A673 (cell line): Measurements from ENCODE around the gene NDC1. TPM values are rescaled to one million over a fixed set of nuclear protein-coding genes. Genes with fewer than 3 reads are reported as not detected.

Source experiments
- BruUV-seq: library from RNA; stranded (reverse); fragments of 400-500 nt; replicated peaks from 2 replicates; lab custom pipeline; 2021; lab: Mats Ljungman, UMichigan
- CTCF ChIA-PET: fragments of 300-600 bp; sonication (Branson Sonifier 250); formaldehyde crosslinking; loops from one replicate; lab custom pipeline; 2022; ENCODE audit warnings: antibody characterized with exemption; lab: Charles Lee
- POLR2A ChIA-PET: fragments of 300-600 bp; sonication (Branson Sonifier 250); formaldehyde crosslinking; loops from one replicate; lab custom pipeline; 2022; ENCODE audit warnings: antibody characterized with exemption; ENCODE audit not compliant: low non-redundant PET; lab: Charles Lee
- DNase-seq: peaks from one replicate; pipeline ENCODE4 v3.0.0-alpha.2; 2015; ENCODE audit warnings: low spot score
- H3K27ac ChIP-seq: fragments of 200-600 bp; sonication (generic); 2 replicates; pipeline ENCODE4 v1.5.1; 2016; ENCODE audit warnings: mixed run types, low read depth, mild to moderate bottlenecking, mixed read lengths, antibody characterized with exemption, low read length; ENCODE audit not compliant: poor library complexity, severe bottlenecking
- H3K27me3 ChIP-seq: fragments of 200-600 bp; sonication (generic); replicated peaks from 2 replicates; pipeline ENCODE4 v1.6.1; 2017; ENCODE audit warnings: mixed run types, low read depth, mild to moderate bottlenecking, mixed read lengths, antibody characterized with exemption, low read length; ENCODE audit not compliant: insufficient read depth, poor library complexity
- H3K36me3 ChIP-seq: fragments of 200-600 bp; sonication (generic); 2 replicates; pipeline ENCODE4 v1.6.1; 2016; ENCODE audit warnings: mixed run types, mild to moderate bottlenecking, mixed read lengths, antibody characterized with exemption, low read length; ENCODE audit not compliant: insufficient read depth, poor library complexity, severe bottlenecking
- H3K4me1 ChIP-seq: fragments of 200-600 bp; sonication (generic); 2 replicates; pipeline ENCODE4 v1.6.1; 2017; ENCODE audit warnings: mixed run types, mild to moderate bottlenecking, mixed read lengths, antibody characterized with exemption, low read length; ENCODE audit not compliant: insufficient read depth, poor library complexity, severe bottlenecking
- H3K4me3 ChIP-seq: fragments of 200-600 bp; sonication (generic); 2 replicates; pipeline ENCODE4 v1.5.1; 2016; ENCODE audit warnings: low read depth, mixed run types, mild to moderate bottlenecking, mixed read lengths, low read length; ENCODE audit not compliant: poor library complexity, severe bottlenecking
- H3K9me3 ChIP-seq: fragments of 200-600 bp; sonication (generic); 2 replicates; pipeline ENCODE4 v1.6.1; 2016; ENCODE audit warnings: mixed run types, low read depth, mild to moderate bottlenecking, mixed read lengths, antibody characterized with exemption, low read length; ENCODE audit not compliant: poor library complexity, severe bottlenecking
- EZH2 ChIP-seq: fragments of 200-600 bp; sonication (generic); IDR thresholded peaks from 2 replicates; pipeline ENCODE4 v1.6.1; 2017; ENCODE audit warnings: borderline replicate concordance, low read depth, mild to moderate bottlenecking, mixed read lengths, antibody characterized with exemption, low read length; ENCODE audit not compliant: poor library complexity, severe bottlenecking
- intact Hi-C: fragments of 100-400 bp; cut with micrococcal nuclease; formaldehyde crosslinking; loops from one replicate; pipeline ENCODE4 v1.10.0; 2022; ENCODE audit not compliant: unreplicated experiment
- total RNA-seq: library from RNA; stranded (reverse); gene quantifications from 2 replicates; pipeline ENCODE4 v1.2.3, GENCODE V29; 2021
- TF ChIP-seq, protein P1 (sequence below): fragments of 300-800, 200-600 bp; sonication (generic); conservative IDR thresholded peaks from 2 replicates; pipeline ENCODE4 v1.5.1; 2017; ENCODE audit warnings: low read depth, mild to moderate bottlenecking, antibody characterized with exemption, low read length, moderate library complexity, mixed read lengths

Gene NDC1
- total RNA-seq, 1 experiment from 2014 or later = 26.6 TPM

- ChIA-PET CTCF (no interaction called here), POLR2A (no interaction called here)
- Histone ChIP-seq H3K36me3 (peaks cover 16% of the 10 kb centered on the region), H3K27ac (no peak overlapping the region), H3K9me3 (no peaks in the 10 kb centered on the region), H3K4me1 (no peaks in the 10 kb centered on the region), H3K27me3 (no peaks in the 10 kb centered on the region), H3K4me3 (no peak overlapping the region)
- intact Hi-C loops = no loop called here
- BruUV-seq = no TSS peak
- TF ChIP-seq, protein P1, sequence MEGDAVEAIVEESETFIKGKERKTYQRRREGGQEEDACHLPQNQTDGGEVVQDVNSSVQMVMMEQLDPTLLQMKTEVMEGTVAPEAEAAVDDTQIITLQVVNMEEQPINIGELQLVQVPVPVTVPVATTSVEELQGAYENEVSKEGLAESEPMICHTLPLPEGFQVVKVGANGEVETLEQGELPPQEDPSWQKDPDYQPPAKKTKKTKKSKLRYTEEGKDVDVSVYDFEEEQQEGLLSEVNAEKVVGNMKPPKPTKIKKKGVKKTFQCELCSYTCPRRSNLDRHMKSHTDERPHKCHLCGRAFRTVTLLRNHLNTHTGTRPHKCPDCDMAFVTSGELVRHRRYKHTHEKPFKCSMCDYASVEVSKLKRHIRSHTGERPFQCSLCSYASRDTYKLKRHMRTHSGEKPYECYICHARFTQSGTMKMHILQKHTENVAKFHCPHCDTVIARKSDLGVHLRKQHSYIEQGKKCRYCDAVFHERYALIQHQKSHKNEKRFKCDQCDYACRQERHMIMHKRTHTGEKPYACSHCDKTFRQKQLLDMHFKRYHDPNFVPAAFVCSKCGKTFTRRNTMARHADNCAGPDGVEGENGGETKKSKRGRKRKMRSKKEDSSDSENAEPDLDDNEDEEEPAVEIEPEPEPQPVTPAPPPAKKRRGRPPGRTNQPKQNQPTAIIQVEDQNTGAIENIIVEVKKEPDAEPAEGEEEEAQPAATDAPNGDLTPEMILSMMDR = no peak
- no peak for DNase-seq
These were observed 12.8 kb downstream of the NDC1 start for GRCh38 chr1:53825306-53825705.

- peaks cover 22% of the 10 kb centered on the region for H3K36me3 ChIP-seq
- POLR2A ChIA-PET = no interaction called here
- no peak overlapping the region for H3K4me3 ChIP-seq
- CTCF ChIA-PET = interaction anchor here (0.6 kb wide), 1 partner anchor 50 kb away, joined by 3 read pairs; no protein-coding TSS in a partner anchor
- intact Hi-C loops = no loop called here
- TF ChIP-seq, protein P1 = no peak
- no peak for TF ChIP-seq EZH2
- H3K27me3 ChIP-seq = no peaks in the 10 kb centered on the region
- H3K9me3 ChIP-seq = no peaks in the 10 kb centered on the region
- no peak overlapping the region for H3K27ac ChIP-seq
- no peaks in the 10 kb centered on the region for H3K4me1 ChIP-seq
- BruUV-seq = no TSS peak
- DNase-seq = no peak
These were observed 15.2 kb downstream of the NDC1 start for GRCh38 chr1:53822931-53823330.

DNA sequence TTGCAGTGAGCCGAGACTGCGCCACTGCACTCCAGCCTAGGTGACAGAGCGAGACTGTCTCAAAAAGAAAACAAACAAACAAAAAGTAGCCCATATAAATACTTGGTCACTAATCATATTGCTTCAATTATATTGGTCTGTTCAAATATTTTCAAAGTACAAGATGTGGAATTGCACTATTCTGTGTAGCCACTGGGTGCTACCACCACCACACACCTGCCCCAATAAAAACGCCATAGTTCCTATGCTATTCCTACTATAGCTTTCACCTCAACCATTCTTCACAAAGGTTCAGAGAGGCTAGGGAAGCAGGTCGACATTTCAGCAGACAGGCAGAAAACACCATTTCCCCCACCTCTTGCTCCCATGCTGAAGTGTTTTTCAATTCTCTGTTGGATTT lies 16.7 kb downstream of the NDC1 start:
- ChIA-PET POLR2A (no interaction called here), CTCF (no interaction called here)
- H3K4me1 ChIP-seq = no peaks in the 10 kb centered on the region
- no peak for DNase-seq
- no peaks in the 10 kb centered on the region for H3K27me3 ChIP-seq
- peaks cover 19% of the 10 kb centered on the region for H3K36me3 ChIP-seq
- no peak overlapping the region for H3K27ac ChIP-seq
- intact Hi-C loops = no loop called here
- no peaks in the 10 kb centered on the region for H3K9me3 ChIP-seq
- no peak overlapping the region for H3K4me3 ChIP-seq
- TF ChIP-seq, protein P1 = no peak
- no peak for TF ChIP-seq EZH2
- no TSS peak for BruUV-seq
